Fibroblast of lung (primary cell): ENCODE data around the gene PJVK. TPM values are rescaled to one million over a fixed set of nuclear protein-coding genes. Genes with fewer than 3 reads are reported as not detected.
A peak's percentile ranks its signal among the peaks of the same experiment; 100 is the strongest.
"Not testable (repeated sequence)": the region's sequence is repeated elsewhere in the genome, so short reads cannot be mapped to it uniquely, and the experiment has no call there.

ENCODE experiments used
- DNase-seq, 2 donors: peaks; one replicate each; pipeline versions ENCODE4 v3.0.0 to v3.0.0-alpha.2; 2010; ENCODE audit warnings: low read depth in 2 of 2
- H2AFZ ChIP-seq: 2 replicates; pipeline ENCODE4 v1.5.1; 2012; ENCODE audit warnings: low read length, control low read depth, inconsistent platforms
- H3K27ac ChIP-seq: 2 replicates; pipeline ENCODE4 v1.5.1; 2011; ENCODE audit warnings: low read length, control low read depth; ENCODE audit not compliant: insufficient read depth
- H3K27me3 ChIP-seq: 2 replicates; pipeline ENCODE4 v1.5.1; 2011; ENCODE audit warnings: mild to moderate bottlenecking, low read length; ENCODE audit not compliant: control insufficient read depth, insufficient read depth
- H3K36me3 ChIP-seq: 2 replicates; pipeline ENCODE4 v1.5.1; 2011; ENCODE audit warnings: low read length; ENCODE audit not compliant: control insufficient read depth, insufficient read depth
- H3K4me1 ChIP-seq: 2 replicates; pipeline ENCODE4 v1.5.1; 2011; ENCODE audit warnings: low read length; ENCODE audit not compliant: control insufficient read depth, insufficient read depth; ENCODE audit errors: extremely low read depth
- H3K4me2 ChIP-seq: 2 replicates; pipeline ENCODE4 v1.5.1; 2011; ENCODE audit warnings: low read length, control low read depth; ENCODE audit not compliant: insufficient read depth; ENCODE audit errors: extremely low read depth
- H3K4me3 ChIP-seq, 4 experiments: fragments of 200-600 bp in 1 of 4; sonication (generic) in 1 of 4; replicated peaks in 1 of 4; 2 replicates each; pipeline ENCODE4 v1.5.1; 2011 to 2016; ENCODE audit warnings: low read length in 4 of 4, low read depth in 3 of 4, mild to moderate bottlenecking in 3 of 4, control low read depth in 2 of 4, inconsistent platforms in 1 of 4, mixed read lengths in 1 of 4; ENCODE audit not compliant: insufficient read depth in 1 of 4; ENCODE audit errors: control extremely low read depth in 1 of 4
- H3K79me2 ChIP-seq: 2 replicates; pipeline ENCODE4 v1.5.1; 2012; ENCODE audit warnings: mild to moderate bottlenecking, low read length, inconsistent platforms; ENCODE audit not compliant: control insufficient read depth, insufficient read depth
- H3K9ac ChIP-seq: 2 replicates; pipeline ENCODE4 v1.5.1; 2011; ENCODE audit warnings: mild to moderate bottlenecking, low read length, control low read depth; ENCODE audit not compliant: insufficient read depth
- H3K9me3 ChIP-seq: 2 replicates; pipeline ENCODE4 v1.5.1; 2012; ENCODE audit warnings: low read depth, low read length; ENCODE audit not compliant: control insufficient read depth, insufficient read depth
- H4K20me1 ChIP-seq: 2 replicates; pipeline ENCODE4 v1.5.1; 2011; ENCODE audit warnings: low read length; ENCODE audit not compliant: control insufficient read depth, insufficient read depth; ENCODE audit errors: extremely low read depth
- CTCF ChIP-seq, 2 donors: IDR thresholded peaks in 1 of 2; conservative IDR thresholded peaks in 1 of 2; 1 replicate in 1 of 2; 2 replicates in 1 of 2; pipeline ENCODE4 v1.5.1; 2011 to 2012; ENCODE audit warnings: low read length in 2 of 2, control low read depth in 1 of 2, inconsistent platforms in 1 of 2, low read depth in 1 of 2, mild to moderate bottlenecking in 1 of 2
- EZH2 ChIP-seq: IDR thresholded peaks from 2 replicates; pipeline ENCODE4 v1.5.1; 2012; ENCODE audit warnings: low read length, control low read depth, mild to moderate bottlenecking; ENCODE audit errors: missing control alignments
- polyA plus RNA-seq, 2 donors: library from polyadenylated mRNA; depleted of rRNA in 1 of 2; stranded (reverse) in 1 of 2; unstranded in 1 of 2; fragments of >200 nt; gene quantifications; 2 replicates each; pipeline ENCODE4 v1.2.1, GENCODE V29; 2011 to 2012; ENCODE audit warnings: missing spikeins in 1 of 2
- total RNA-seq: library from RNA; depleted of rRNA; stranded (reverse); fragments of >200 nt; gene quantifications from 2 replicates; pipeline ENCODE4 v1.2.1, GENCODE V29; 2014

PJVK gene
- total and polyA plus RNA-seq, 2 donors (not counting 1 experiment from before 2014, with no cell fraction given): 1.4 to 4.3 TPM

- Histone ChIP-seq H2AFZ (no peak overlapping the region), H4K20me1 (no peaks in the 10 kb centered on the region), H3K4me3 (no peak overlapping the region), H3K9ac (no peak overlapping the region), H3K9me3 (no peaks in the 10 kb centered on the region), H3K79me2 (no peaks in the 10 kb centered on the region), H3K4me1 (peaks cover 5% of the 10 kb centered on the region), H3K27me3 (no peaks in the 10 kb centered on the region), H3K27ac (no peak overlapping the region), H3K36me3 (no peaks in the 10 kb centered on the region), H3K4me2 (no peak overlapping the region)
- no peak for DNase-seq
- TF ChIP-seq EZH2 (no peak), CTCF (conservative IDR thresholded peaks at IDR 0.05 in 1 of 2, IDR thresholded peaks at IDR 0.05 in 1 of 2; ENCODE audit: low read depth in 1 of 2, low read length in 2 of 2) (no peak)
Measured at GRCh38 chr2:178412047-178412446, 39.1 kb upstream of the PJVK start.

GRCh38 chr2:178412453-178412852 lies 38.7 kb upstream of the PJVK start:
- H2AFZ ChIP-seq, H3K4me2 ChIP-seq, H3K9me3 ChIP-seq, H3K4me1 ChIP-seq, H3K36me3 ChIP-seq, H3K27ac ChIP-seq, H3K9ac ChIP-seq, H4K20me1 ChIP-seq, H3K27me3 ChIP-seq, H3K79me2 ChIP-seq, H3K4me3 ChIP-seq, DNase-seq: not testable (repeated sequence)

- Histone ChIP-seq H3K4me3 (peak overlapping the region; percentile 25 to 89 (median 56)), H3K4me1 (peaks cover 3% of the 10 kb centered on the region), H3K79me2 (no peaks in the 10 kb centered on the region), H3K9me3 (no peaks in the 10 kb centered on the region), H3K36me3 (no peaks in the 10 kb centered on the region), H3K9ac (peak overlapping the region; percentile 85), H3K4me2 (peak overlapping the region; percentile 97), H2AFZ (peak overlapping the region; percentile 89), H3K27ac (peak overlapping the region; percentile 83), H4K20me1 (no peaks in the 10 kb centered on the region), H3K27me3 (no peaks in the 10 kb centered on the region)
- peak; percentile 74 to 82 for DNase-seq
- TF ChIP-seq CTCF (conservative IDR thresholded peaks at IDR 0.05 in 1 of 2, IDR thresholded peaks at IDR 0.05 in 1 of 2; ENCODE audit: low read depth in 1 of 2, low read length in 2 of 2) (no peak), EZH2 (no peak)
Measured at GRCh38 chr2:178413472-178414265, 37.5 kb upstream of the PJVK start.
